Stimulated activated CD4-positive, alpha-beta T cell treated with anti-CD3 and anti-CD28 coated beads, Interleukin-4, amount 100 ng/mL, for 24 hours (primary cell): Measurements from ENCODE around the gene HLF.

ENCODE experiments used
- DNase-seq: peaks from one replicate; pipeline ENCODE4 v3.0.0-alpha.2; 2020

HLF gene

DNA sequence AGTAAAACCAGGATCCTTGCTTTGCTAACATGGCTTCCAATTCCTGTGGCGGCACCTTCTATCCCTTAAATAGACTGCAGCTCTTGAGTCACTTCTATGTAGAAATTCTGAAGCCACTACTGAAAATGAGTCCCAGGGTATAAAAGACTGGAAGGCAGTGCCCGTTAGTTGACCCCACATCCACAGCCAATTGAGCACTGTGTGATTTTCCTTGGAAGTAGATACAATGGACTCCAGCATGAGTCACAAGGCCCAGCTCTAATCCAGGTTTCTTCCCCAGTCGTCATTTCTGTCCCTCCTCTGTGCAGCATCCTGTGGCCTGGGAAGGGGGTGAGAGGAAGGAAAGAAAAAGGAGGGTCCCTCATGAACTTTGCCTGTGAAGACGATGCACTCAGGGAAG is 69.5 kb downstream of the HLF start:
- DNase-seq, result no peak

DNA sequence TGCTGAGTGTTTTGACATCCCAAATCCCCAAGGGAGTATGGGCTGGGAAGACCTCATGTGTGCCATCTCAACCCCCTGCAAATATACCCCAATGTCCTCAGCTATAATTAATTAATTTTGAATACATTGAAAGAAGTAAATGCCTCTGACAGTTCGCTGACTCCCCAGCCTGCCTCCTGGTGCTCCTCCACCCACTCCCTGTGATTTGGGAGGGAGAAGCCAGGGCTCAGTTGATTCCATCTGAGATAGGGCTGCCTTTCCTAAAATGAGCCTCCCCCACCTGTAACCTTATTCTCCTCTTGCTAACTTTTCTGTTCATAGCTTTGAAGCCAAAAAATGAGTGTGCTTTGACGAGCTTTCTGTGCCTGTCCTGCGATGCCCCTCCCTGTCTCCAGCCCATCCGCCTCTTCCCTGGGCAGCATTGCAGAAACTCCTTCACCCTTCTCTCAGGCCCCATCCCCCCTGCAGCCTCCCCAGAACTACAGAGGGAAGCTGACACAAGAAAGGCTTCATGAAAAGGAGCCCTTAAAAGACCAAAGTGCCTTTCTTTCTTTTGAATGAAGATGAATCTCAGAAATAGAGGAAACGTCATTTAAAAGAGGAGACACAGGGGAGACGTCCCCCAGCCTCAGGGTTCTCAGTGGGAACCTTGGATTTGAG is 70.3 kb downstream of the HLF start:
- DNase-seq, result no peak

DNA sequence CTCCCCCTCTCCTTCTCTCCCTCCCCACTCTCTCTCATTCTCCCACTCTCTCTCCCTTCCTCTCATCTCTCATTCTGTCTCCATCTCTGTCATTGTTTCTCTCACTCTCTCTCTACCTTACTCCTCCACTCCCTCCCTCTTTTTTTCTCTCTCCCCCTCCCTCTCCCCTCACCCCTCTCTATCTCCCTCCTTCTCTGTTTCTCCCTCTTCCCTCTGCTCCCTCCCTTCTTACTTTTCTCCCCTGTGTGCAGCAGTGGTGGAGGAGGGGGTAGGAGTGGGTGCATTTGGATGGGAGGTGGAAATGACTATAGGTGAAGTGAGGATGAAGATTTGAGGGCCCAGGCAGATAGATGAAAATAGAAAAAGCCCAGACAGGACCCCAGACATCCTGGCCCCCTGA is 70.9 kb downstream of the HLF start:
- DNase-seq, result no peak

DNA sequence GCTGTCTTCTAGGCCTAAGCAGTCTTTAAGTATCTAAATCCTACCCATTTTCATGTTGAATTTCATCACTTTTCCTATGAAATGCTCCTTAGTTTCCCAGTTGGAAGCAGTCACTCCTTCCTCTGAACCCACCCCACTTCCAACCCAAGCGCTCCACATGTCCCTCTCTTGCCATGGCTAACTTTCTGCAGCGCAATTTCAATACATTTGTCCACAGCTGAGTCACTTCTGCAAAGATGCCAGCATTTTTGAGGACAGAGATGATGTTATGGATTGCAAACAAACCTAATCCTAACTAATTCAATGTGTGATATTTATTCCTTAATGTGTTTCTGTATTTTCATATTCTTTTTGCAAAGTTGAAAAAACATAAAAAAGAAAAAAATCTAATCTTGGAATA is 71.7 kb downstream of the HLF start:
- DNase-seq, result no peak

DNA sequence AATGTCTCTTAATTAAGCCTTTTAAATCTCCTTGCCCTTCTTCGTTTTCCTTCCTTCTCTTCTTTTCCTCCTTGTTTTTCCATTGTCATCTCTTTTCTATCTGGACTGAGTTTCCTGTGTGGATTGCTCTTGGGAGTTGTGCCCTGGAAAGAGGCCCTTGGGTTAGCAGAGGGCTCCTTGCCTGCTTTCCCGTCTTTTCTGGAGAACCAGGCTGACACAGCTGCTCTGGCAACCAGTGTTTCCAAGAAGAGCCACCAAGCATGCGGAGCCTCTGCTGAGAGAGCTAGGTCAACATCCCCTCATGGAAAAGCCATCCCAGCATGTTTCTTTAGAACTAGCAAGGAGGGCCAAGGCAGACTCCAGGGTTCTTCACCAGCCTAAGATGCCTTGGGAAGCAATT is 75.4 kb downstream of the HLF start:
- DNase-seq, result no peak

DNA sequence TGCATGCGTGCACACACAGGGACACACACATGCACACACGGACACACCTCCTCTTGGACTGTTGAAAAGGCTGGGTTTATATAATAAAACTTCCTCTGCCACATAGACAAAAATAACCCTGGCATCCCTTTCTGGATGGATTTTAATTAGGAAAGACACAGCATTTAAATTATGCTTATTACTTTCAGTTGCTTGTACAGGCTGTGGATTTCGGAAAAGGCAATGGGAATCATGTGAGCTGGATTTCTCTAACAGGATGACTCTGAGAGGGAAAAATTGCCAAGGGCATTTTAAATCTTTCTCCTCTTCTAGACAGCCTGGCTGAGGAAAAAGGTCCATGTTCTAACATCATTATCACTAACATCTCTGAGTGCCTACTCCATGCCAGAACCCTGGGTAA is 75.9 kb downstream of the HLF start:
- DNase-seq, result no peak

DNA sequence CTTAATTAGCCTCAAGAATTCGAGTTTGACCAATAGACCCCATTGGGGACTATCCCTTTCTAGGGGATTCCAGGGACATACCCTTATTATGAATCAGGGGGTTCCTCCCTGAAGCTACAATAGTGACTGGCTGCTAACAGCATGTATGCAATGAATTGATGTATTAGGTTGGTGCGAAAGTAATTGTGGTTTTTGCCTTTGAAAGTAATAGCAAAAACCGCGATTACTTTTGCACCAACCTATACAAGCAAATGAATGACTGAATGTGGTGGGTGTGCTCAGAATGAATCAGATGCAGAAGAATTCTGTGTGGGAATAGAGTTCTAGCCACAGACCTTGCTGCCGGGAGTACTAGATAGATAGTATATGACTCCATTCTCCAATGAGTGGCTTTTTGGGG is 76.7 kb downstream of the HLF start:
- peak; percentile 29 for DNase-seq

DNA sequence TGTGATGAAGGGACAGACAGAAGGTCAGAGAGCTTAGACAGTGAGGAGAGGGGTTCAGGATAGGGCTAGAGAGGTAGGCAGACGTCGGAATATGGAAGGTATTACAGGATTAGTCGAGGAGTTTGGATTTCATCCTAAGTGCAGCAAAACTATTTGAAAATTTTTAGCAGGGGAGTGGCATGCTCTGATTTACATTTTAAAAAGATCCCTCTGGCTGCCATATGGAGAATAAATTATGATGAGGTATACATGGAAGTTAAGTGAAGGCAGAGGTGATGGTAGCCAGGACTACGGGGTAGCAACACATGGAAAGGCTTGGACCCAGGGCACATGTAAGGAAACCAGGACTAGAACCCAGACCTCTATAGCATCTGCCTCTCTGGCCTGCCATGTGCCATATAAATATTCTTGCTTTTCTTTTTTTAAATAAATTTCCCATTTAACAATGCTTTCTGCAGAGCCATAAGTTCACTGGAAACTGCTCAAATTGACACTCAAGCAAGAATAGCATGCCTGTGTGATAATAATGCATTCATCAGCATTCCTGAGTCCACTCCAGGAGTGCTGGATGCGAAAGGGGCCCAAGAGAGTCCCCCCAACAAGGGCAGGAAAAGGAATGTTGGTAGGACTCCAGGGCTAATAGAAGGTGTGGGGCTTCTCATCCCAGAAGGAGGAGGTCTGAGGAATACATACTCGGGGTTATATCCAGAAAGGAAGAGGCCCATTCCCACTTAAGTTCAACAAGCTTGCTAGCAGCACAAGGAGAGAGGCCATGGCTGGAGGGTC is 78.2 kb downstream of the HLF start:
- DNase-seq, result no peak

DNA sequence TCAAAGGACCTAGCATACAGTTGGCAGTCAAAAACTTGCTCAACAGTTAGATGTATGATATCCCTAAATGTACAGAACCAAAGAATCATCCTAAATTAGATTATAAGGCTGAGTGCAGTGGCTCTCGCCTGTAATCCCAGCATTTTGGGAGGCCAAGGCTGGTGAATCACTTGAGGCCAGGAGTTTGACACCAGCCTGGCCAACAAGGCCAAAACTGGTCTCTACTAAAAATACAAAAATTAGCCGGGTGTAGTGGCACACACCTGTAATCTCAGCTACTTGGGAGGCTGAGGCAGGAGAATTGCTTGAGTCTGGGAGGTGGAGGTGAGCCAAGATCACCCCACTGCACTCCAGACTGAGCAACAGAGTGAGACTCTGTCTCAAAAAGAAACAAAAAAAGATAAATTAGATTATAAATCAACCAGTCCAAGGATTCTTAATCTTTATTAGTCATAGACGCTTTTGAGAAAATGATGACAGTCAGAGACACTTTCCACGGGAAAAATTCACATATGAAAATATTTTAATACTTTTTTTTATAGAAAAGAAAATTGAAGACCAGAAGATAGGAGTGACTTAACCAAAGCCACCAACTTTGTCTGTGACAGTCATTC is 79.2 kb downstream of the HLF start:
- DNase-seq, result no peak

DNA sequence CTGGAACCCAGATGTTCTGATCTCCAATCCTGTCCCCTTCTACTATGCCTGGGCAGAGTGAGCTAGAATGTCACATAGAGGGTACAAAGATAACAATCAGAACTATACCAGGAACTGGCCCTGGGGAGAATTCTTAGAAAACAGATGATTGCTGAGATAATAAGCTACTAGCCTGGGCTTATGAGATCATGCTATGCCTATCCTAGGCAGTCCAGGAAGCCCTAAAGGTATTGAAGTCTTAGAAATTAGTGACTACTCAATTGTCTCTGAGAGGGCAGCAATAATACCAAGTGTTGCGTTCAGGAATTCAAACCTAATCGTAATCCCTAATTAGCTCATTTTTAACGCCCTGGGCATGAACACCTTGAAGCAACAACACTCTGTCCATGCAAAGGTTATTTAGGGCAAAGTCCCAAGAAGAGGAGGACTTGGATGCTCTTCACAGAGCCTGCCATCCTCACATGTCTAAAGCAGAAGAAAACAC is 79.8 kb downstream of the HLF start:
- peak; percentile 34 for DNase-seq

DNA sequence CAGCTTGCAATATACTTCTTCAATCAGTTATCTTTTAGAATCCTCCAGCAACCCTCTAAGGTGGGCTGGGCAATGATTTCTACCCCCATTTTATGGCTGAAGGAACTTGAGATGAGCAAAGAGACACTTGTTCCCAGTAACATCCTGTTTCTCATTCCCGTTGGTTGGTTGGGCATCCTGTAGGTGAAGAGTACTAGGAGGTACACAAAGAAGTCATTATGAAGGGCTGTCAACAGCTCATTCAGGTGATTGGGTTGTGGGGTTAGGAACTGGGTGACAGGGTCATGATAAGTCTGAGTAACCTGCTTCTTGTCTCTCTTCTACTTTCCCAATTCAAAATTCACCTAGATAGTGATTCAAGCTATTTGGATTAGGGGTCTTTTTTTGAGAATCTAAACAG is 80.4 kb downstream of the HLF start:
- DNase-seq, result no peak

DNA sequence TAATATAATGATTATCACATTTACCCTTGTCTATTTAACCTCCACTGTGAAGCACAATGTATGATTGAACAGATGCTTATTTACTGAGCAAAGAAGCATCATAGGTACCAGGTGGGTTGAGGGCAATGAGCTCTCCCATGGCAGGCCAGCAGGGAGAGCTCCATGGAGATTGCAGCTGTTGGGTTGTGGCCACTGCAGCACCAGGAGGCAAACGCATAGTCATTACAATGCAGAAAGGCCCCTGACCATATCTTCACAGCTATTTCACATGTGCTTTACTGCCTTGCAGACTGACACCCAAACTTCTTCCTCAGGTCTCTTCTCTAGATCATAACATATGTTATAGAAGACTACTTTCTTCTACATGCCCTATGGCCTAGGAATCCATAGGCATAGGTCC is 81.9 kb downstream of the HLF start:
- no peak for DNase-seq

DNA sequence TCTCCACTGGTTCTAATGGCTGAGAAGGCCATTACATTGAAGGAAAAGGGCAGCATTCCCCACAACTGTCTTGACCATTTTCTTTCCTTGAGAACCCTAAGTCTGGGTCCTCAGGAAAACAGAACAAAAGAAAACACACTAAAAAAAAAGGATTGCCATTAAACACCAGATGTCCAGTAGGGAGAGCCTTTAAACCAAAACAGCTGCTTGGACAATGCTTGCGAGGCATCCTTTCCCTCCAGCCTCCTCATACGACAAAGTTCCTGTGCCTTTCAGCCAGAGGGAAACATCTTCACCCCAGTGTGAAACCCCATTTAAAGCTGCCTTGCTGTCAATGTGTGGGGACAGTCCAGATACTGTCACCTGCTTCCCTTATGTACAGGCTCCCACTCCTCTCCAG is 82.6 kb downstream of the HLF start:
- no peak for DNase-seq

DNA sequence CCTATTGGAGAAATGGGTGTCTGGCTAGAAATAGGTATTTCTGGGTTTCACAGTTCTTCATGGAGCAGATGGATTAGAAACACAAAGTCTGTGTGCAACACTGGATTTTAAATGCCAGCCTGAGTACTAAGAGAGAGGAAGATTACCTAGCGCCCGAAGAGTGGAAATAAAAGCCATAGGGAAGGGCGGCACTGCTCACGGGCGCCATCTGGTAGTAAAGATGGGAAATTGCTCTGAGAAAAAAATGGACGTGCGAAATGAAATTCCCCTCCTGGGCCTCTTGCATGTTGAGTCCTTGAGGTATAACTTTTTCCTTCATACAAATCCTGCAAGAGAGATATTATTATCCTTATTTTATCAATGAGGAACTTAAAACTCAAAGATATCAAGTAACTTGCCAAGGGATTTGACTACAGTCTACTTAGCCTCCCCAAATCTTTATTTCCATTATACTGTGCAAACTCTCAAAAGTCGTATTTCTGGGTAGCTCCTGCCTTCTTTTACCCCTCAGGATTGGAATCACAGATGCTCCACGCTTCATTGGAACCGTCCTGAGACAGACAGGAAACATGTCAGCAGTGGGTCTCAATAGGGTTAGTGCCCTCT is 84.1 kb downstream of the HLF start:
- peak; percentile 37 for DNase-seq

DNA sequence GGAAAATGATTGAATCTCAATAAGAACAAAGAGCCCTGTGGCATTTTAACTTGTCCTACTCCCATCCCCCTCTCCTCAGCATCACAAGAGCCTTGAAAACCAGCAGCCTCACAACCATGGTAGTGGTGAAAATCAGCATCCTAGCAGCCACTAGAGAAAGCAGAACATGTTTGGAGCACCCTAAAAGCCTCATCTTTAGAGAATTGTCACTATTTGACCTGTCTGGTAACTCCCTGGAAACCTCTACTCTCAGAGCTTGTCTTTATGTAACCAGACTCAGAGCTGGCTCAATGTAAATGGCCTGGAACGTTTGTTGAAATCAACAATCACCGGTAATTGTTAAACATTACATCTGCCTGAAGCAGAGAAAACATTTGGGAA is 86.1 kb downstream of the HLF start:
- no peak for DNase-seq

DNA sequence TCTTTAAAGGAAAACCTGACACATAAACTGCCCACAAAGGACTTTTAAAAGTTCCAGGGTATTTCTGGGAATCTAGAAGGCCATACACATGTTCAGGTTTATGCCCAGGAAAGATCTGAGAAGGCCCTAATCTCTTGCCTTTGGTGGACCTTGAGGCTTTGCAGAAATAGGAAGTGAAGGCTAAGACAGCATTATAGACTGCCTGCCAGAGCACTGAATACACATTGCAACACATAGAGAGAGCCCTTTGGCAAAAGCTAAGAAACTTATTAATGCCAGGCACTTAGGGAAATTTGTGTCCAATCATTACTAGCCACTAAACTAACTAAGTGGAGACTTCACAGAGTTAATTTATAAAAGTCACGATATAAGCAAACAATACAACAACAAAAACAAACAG is 86.5 kb downstream of the HLF start:
- DNase-seq, result no peak

DNA sequence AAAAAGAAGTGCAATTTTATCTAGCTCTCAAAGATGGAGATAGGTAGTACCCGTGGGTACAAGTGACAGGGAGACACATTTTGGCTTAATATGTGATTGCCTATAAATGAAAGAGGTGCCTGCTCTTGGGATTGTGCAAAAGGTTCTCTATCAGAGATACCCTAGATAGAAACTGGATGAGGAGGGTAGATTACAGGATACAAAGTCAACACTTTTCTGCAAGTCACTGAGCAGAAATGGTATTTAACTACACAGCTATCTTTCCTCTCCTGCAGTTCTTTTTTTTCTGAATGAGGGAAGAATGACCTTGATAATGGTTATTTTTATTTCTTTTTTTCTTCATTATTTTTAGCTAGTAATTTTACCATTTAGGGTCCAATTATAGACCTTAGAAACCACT is 89.2 kb downstream of the HLF start:
- DNase-seq, result no peak

DNA sequence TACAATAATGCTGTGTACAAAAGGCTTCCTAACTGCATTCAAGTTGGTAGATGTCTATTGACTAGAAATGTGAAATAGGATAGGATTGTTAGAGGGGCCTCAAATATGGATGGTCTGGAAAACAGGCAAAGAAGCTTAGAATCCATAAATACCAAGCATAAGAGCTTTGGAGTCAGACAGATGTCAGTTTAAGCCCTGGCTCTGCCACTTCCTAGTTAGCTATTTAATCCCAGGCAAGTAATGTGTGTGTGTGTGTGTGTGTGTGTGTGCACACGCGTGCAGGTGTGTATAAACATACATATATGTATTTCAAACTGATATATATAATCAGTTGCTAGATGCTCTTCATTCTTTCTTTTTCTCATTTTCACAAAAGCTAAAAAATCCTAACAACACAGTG is 90.2 kb downstream of the HLF start:
- DNase-seq, result no peak

DNA sequence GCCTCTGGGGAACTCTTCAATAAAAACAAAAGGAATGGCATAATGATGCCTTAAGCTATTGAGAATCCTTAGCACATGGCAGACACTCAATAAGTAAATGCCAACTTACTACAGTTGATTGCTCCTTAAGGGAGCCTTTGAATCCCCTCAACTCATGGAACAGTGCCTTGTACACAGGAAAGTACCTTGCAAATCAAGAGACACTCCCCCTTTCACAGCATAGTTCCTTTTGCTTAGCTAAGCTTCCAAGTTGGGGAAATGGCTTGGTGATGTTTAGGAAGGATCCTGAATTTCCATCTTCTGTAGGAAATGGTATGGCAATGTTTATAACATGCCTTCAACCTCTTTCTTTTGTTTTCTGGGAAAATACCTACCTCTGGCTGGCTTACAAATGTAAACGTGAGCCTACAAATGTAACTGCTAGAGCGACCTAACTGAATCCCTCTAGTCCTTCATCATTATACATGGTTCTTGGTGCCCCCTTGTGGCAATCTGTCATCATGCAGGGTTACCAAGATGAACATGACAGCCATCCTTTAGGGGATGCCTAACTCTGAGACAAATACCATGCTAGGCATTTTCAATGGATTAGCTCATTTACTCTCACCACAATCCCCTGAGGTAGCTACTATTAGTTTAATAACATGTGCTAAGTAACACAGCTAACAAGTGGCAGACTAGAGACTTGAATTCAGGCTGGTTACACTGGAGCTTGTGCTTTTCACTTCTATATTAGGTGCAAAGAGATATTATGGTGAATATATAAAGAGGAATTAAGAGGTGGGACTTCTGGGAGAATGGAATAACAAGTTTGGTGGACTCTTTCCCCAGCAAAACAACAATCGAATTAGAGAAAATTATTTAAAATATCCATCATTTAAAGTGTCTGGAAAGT is 91.9 kb downstream of the HLF start:
- DNase-seq, result peak; percentile 76

DNA sequence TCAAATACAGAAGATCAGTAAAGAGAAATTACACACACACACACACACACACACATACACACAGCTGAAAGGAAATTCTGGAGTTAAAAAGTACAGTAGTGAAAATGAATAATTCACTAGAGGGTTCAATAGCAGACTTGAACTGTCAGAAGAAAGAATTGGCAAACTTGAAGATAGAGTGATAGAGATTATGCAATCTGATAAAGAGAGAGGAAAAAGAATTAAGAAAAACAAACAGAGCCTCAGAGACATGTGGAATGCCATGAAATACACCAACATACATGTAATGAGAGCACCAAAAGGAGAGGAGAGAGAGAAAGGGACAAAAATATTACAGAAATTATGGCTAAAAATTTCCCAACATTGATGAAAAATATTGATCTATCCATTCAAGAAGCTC is 96.2 kb downstream of the HLF start:
- DNase-seq, result no peak

DNA sequence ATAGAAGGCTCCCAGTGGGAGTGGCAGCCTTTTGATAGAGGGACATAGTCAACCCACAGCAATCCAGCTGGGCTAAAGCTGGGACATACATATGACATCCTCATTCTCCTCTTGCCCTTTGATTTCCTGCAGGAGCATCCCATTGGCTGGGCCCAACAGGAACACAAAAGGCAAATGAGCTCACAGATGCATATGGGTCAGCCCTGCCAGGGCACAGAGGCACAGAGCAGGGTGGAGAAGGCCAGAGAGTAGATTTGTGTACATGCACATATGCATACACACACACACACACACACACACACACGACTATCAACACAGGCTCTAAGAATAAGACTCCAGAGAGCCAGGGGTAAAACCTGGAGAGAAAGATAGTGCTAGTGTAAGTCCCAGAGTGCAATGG is 98.3 kb downstream of the HLF start:
- DNase-seq, result no peak

DNA sequence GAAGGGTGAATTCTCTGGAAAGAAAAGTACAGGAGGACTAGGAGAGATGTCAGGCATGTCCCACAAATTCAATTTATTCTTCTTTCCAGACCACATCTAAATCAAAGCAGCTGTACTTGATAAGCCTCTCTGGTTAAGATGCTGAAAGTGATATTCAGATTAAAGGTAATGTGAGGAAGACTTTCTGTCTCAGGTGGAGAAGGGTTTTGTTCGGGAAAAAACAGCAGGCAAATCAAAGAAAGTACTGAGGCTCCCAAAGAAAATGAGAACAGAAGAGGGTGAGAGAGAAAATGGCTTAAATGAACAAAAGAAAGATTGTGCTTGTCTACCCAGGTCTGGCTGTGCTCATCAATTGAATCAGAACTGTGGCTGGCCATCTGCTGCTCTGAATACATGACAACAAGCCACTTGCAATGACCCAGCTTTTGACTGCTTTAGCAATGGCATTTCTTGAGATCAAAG is 101.3 kb downstream of the HLF start:
- no peak for DNase-seq

DNA sequence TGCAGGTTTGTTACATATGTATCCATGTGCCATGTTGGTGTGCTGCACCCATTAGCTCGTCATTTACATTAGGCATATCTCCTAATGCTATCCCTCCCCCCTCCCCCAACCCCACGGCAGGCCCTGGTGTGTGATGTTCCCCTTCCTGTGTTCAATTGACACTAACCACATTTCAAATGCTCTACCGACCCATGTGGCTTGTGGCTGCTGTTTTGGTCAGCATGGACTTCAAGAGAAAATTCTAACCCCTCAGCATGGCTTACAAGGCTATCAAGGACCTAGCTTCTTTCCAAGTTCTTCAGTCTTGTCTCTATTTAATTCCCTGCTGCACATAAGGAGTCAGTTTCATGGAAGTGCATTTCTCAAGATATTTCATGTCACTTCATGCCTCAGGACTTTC is 103.9 kb downstream of the HLF start:
- DNase-seq, result no peak
